SHP77 (cell line): ENCODE data around the gene CDX1.
"Not testable (repeated sequence)": the region's sequence is repeated elsewhere in the genome, so short reads cannot be mapped to it uniquely, and the experiment has no call there.

ENCODE experiments used
- DNase-seq, 2 experiments: peaks; one replicate each; lab custom pipeline; 2025; lab: John Stamatoyannopoulos, UW

The CDX1 gene

GRCh38 chr5:150233706-150234105, 67.1 kb downstream of the CDX1 start:
- not testable (repeated sequence) for DNase-seq
